ENCODE data around the gene PGA4.

Gene PGA4

DNA sequence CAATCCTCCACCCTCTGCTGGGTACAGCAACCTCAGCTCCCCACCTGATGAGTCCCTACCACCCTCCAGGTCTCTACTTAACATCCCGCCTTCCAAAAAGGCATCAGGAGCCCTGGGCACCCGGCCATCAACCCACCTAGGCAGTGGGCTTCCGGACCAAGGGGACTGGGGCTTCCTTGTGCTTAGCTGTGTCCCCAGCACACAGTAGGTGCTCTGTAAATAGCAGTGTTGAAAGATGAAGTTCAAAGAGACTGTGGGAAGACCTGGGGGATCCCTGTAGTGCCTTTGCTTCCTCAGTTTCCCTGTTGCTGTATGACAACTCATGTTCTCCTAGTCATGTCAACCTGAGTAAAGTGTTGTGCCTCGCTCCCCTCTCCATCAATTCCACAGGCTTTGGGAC lies 51.9 kb downstream of the PGA4 start:
- H3K4me3 Mint-ChIP-seq = no peak overlapping the region

DNA sequence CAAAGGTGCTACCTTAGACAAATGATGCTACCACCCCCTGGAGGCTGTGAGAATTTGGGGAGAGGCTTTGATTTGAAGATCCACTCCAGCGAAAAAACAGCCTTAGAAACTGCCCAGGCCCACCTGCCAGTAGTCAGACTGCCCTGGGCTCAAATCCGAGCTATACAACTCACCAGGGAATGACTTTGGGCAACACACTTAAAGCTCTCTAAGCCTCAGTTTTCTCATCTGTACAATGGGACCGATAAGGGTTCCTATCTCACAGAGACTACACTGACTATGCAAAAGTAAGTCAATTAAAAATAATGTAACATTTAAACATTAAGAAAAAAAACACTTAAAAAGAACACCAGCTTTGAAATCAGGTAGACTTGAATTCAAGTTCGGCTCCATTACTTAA lies 53.0 kb downstream of the PGA4 start:
- peaks cover 2% of the 10 kb centered on the region for H3K36me3 Mint-ChIP-seq
- no peaks in the 10 kb centered on the region for H3K27me3 Mint-ChIP-seq
- peaks cover 3% of the 10 kb centered on the region for H3K4me1 Mint-ChIP-seq (ENCODE audit: low read depth)
- no peak overlapping the region for H3K27ac Mint-ChIP-seq
- H3K4me3 Mint-ChIP-seq = no peak overlapping the region
- H3K9me3 Mint-ChIP-seq (ENCODE audit: low read depth) = no peaks in the 10 kb centered on the region

More for the DNA sequence above, 51.9 kb downstream of the PGA4 start:
- Mint-ChIP-seq H3K36me3 (peaks cover 2% of the 10 kb centered on the region), H3K27me3 (no peaks in the 10 kb centered on the region), H3K9me3 (ENCODE audit: low read depth) (no peaks in the 10 kb centered on the region), H3K27ac (no peak overlapping the region), H3K4me1 (ENCODE audit: low read depth) (peaks cover 3% of the 10 kb centered on the region)

DNA sequence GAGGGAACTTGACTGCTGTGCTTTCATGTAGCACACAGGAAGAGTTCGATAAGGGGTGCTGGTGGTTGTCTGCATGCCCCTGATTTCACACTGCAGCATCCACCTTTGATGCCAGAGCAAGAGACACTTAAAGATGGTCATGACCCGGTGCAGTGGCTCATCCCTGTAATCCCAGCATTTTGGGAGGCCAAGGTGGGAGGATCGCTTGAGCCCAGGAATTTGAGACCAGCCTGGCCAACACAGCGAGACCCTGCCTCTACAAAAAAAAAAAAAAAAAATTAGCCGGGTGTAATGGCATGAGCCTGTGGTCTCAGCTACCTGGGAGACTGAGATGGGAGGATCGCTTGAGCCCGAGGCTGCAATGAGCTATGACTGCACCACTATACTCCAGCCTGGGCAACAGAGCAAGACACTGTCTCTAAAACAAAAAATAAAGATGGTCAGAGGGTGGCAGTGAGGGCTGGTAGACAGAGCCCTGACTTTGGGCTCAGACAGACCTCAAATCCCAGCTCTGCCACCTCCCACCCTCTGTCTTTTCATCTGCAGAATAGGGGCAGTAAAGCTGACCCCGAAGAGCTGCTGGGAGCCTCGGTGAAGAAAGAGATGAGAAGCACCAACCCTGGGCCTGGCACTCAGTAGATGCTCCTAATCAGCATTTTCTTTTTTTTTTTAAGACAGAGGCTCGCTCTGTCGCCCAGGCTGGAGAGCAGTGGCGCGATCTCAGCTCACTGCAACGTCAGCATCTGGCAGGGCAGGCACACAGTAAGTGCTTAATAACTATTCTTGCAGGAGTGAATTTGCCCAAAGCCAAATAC lies 55.2 kb downstream of the PGA4 start:
- no peaks in the 10 kb centered on the region for H3K27me3 Mint-ChIP-seq
- no peak overlapping the region for H3K27ac Mint-ChIP-seq
- H3K4me3 Mint-ChIP-seq = no peak overlapping the region
- peaks cover 5% of the 10 kb centered on the region for H3K36me3 Mint-ChIP-seq
- H3K9me3 Mint-ChIP-seq (ENCODE audit: low read depth) = no peaks in the 10 kb centered on the region
- H3K4me1 Mint-ChIP-seq (ENCODE audit: low read depth) = peaks cover 3% of the 10 kb centered on the region

DNA sequence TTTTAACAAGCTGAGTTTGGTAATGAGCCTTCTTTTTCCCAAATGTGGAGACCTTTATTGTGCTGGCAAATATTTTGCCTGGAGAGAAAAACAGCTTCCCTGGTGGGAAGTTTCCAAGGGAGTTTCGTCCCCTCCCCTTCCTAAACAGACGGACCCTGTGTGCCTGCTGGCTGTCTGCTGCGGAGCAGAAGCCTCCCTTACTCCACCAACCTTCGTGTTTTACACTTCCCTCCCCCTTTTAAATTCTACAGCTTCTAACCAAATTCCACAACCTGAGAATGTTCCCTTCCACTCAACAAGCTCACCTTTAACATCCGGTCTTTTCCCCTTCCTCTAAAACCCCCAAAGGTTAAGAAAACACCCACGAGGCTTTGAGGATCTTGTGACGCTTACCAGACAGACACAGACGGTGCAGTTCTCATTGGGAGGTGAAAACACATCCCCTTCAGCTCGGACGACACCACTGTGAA lies 55.9 kb downstream of the PGA4 start:
- peaks cover 7% of the 10 kb centered on the region for H3K36me3 Mint-ChIP-seq
- no peak overlapping the region for H3K4me3 Mint-ChIP-seq
- no peaks in the 10 kb centered on the region for H3K27me3 Mint-ChIP-seq
- H3K27ac Mint-ChIP-seq = no peak overlapping the region
- H3K4me1 Mint-ChIP-seq (ENCODE audit: low read depth) = peaks cover 3% of the 10 kb centered on the region
- no peaks in the 10 kb centered on the region for H3K9me3 Mint-ChIP-seq (ENCODE audit: low read depth)

DNA sequence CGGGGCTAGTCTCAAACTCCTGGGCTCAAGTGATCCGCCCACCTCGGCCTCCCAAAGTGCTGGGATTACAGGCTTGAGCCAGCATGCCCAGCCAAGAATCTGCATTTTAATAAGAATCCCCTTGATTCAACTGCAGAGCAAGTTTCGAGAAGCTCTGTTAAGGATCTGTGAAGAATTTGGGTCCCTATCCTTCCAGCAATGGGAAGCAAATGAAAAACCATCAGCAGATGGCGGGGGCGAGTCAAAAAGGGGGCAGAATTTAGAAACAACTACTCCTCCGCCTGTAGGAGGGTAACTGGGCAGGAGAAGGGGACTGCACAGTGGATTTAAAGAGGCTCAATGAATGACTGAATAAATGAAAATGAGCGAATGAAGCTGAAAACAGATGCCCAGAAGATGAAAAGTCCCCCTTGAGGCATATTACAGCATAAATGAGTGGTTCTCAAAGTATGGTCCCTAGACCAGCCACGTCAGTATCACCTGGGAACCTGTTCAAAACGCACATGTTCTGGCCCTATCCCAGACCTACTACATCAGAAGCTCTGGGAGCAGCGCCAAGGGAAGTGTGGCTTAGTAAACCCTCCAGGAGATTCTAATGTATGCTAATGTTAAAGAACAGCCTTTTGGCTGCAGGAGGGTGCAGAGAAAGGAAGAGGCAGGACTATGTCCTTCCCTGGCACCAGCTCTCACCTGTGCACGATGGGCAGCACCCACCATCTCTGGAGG lies 58.0 kb downstream of the PGA4 start:
- Mint-ChIP-seq H3K4me1 (ENCODE audit: low read depth) (peaks cover 3% of the 10 kb centered on the region), H3K27me3 (no peaks in the 10 kb centered on the region), H3K4me3 (no peak overlapping the region), H3K36me3 (peaks cover 16% of the 10 kb centered on the region), H3K27ac (no peak overlapping the region), H3K9me3 (ENCODE audit: low read depth) (no peaks in the 10 kb centered on the region)

DNA sequence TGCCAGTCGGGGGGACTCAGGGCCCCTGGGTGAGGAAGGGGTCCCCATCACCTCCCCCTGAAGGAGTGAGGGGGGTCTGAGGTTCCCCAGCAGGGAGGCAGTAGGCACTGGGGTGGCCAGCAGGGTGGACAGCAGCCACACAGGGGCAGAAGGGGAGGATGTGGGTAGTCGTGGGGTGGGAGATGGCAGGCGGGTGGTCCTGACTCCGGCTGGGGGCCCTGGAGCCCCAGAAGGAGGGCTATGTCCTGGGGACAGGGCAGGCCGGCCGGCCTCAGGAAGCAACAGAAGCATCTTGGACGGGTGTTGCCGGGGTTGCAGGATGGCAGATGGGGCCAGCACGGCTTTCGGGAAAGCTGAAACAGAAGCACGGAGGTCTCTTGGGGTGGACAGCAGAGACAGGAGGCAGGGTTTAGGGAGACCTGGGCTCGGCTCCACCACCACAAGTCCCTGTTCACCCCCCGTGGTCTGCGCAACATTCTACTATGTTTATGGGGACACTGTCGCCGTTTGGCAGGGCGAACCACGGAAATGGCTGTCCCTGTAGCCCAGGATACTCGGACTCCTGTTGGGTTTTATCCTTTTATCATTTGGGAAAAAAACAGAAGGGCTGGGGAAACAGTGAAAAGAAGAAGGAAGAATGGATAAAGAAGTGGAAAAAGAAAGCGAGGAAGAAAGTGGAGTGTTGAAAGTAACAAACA lies 58.9 kb downstream of the PGA4 start:
- no peaks in the 10 kb centered on the region for H3K27me3 Mint-ChIP-seq
- peaks cover 21% of the 10 kb centered on the region for H3K36me3 Mint-ChIP-seq
- no peak overlapping the region for H3K27ac Mint-ChIP-seq
- H3K4me3 Mint-ChIP-seq = no peak overlapping the region
- peaks cover 3% of the 10 kb centered on the region for H3K4me1 Mint-ChIP-seq (ENCODE audit: low read depth)
- H3K9me3 Mint-ChIP-seq (ENCODE audit: low read depth) = no peaks in the 10 kb centered on the region

Data from activated naive CD8-positive, alpha-beta T cell (primary cell).